A673 (cell line): ENCODE data around the gene CNTN1.

Experiments used
- CTCF ChIP-seq: fragments of 300-800, 200-600 bp; sonication (generic); conservative IDR thresholded peaks from 2 replicates; pipeline ENCODE4 v1.5.1; 2017; ENCODE audit warnings: low read depth, mild to moderate bottlenecking, antibody characterized with exemption, low read length, moderate library complexity, mixed read lengths
- EZH2 ChIP-seq: fragments of 200-600 bp; sonication (generic); IDR thresholded peaks from 2 replicates; pipeline ENCODE4 v1.6.1; 2017; ENCODE audit warnings: borderline replicate concordance, low read depth, mild to moderate bottlenecking, mixed read lengths, antibody characterized with exemption, low read length; ENCODE audit not compliant: poor library complexity, severe bottlenecking

- TF ChIP-seq CTCF, result no peak
- TF ChIP-seq EZH2, result no peak
Measured at GRCh38 chr12:40833818-40834217, 141.6 kb downstream of the CNTN1 start.
